ENCODE measurements around the gene TP53RK.

Gene TP53RK

DNA sequence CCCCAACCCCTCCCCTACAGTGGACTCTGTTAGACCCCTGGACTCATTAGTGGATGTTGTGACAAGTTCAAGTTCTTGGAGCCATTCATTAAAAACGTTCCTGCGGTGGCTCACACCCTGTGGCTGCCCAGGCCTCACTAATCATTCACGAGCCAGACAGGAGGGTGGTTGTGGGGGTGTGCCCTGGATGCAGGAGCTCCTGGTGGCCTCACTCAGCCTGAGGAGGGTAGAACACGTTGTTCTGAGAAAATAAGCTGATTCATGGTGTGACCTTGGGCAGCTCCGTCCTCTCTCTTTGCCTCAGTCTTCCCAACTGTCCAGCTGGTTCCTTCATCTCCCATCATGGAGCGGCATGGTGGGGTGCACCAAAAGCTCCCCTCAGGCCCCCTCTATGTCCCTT is 54.7 kb downstream of the TP53RK start:
- Histone ChIP-seq H3K4me1 (ENCODE audit: control insufficient read depth in 1 of 2, insufficient read depth in 2 of 2, low read length in 2 of 2) (no peaks in the 10 kb centered on the region), H3K36me3 (ENCODE audit: control insufficient read depth in 1 of 2, insufficient read depth in 2 of 2, low read length in 2 of 2) (no peaks in the 10 kb centered on the region), H3K4me3 (ENCODE audit: low read depth in 1 of 2, low read length in 2 of 2) (no peak overlapping the region), H3K27me3 (ENCODE audit: low read depth, low read length) (no peaks in the 10 kb centered on the region), H3K27ac (ENCODE audit: low read length) (no peak overlapping the region), H3K9me3 (ENCODE audit: control insufficient read depth in 1 of 2, low read length in 2 of 2) (peaks cover 0 to 7% of the 10 kb centered on the region in 2 donors)
